Measurements from ENCODE around the gene NRXN2. TPM values are rescaled to one million over a fixed set of nuclear protein-coding genes. Genes with fewer than 3 reads are reported as not detected.

NRXN2 gene
- total and polyA plus RNA-seq, 2 of the 13 experiments (the other 11 are each of a cell fraction or from before 2014, with no cell fraction given), result not detected

DNA sequence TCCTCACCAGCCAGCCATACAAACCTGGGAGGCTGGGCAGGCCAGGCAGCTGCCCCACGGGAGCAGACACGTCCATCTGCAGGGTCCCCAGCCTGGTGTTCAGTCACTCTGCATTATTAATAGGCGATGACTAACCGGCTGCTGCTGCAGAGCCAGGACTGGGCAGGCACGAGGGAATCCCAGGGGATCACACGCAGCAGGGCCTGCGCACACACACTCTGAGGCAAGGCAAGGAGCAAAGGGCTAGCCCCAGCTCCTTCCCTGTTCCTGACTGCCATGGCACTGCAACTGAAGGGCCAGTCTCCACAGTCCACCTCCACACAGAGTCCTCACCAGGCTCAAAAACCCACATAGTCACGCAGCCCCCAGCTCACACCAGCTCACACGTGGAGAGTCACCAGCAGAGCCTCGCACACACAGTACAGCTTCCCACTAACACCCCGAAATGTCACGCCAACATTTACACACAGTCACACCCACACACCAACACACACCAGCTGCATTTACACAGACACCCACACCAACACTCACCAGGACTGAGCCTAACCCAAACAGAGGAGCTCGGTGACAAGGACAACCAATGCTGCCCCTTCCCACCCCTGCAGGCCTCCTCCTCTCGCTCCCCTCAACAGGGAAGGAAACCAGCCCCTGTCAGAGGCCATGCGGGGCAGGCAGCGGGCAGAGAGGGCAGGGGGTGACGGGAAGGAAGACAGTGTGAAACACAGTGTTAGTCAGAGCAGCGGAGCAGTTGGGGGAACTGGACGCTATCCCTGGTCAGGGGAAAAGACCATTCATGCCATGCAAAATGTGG is 47.3 kb downstream of the NRXN2 start:
- H3K27me3 ChIP-seq (ENCODE audit: control insufficient read depth in 1 of 2, insufficient read depth in 2 of 2, low read length in 2 of 2), result peaks cover 10 to 76% of the 10 kb centered on the region in 2 experiments
- POLR2A ChIA-PET, result no interaction called here
- CTCF ChIA-PET (ENCODE audit: low intra/inter-chr PET ratio, low total read pairs), result no interaction called here
- TF ChIP-seq, protein P1, sequence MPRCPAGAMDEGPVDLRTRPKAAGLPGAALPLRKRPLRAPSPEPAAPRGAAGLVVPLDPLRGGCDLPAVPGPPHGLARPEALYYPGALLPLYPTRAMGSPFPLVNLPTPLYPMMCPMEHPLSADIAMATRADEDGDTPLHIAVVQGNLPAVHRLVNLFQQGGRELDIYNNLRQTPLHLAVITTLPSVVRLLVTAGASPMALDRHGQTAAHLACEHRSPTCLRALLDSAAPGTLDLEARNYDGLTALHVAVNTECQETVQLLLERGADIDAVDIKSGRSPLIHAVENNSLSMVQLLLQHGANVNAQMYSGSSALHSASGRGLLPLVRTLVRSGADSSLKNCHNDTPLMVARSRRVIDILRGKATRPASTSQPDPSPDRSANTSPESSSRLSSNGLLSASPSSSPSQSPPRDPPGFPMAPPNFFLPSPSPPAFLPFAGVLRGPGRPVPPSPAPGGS (CRISPR knock-in tag; IDR thresholded peaks at IDR 0.05), result no peak
- no peak for TF ChIP-seq SATB2 (CRISPR knock-in tag; IDR thresholded peaks at IDR 0.05)
- no peak for TF ChIP-seq ASH2L (IDR thresholded peaks at IDR 0.05; ENCODE audit: insufficient read length, low read depth, low read length)
- TF ChIP-seq ZNF724P (CRISPR knock-in tag; IDR thresholded peaks at IDR 0.05; ENCODE audit: borderline replicate concordance), result no peak
- TF ChIP-seq ZNF224 (CRISPR knock-in tag; IDR thresholded peaks at IDR 0.05), result no peak
- no peak for TF ChIP-seq RNF2 (conservative IDR thresholded peaks at IDR 0.05; ENCODE audit: low read depth)
- TF ChIP-seq, protein P2, sequence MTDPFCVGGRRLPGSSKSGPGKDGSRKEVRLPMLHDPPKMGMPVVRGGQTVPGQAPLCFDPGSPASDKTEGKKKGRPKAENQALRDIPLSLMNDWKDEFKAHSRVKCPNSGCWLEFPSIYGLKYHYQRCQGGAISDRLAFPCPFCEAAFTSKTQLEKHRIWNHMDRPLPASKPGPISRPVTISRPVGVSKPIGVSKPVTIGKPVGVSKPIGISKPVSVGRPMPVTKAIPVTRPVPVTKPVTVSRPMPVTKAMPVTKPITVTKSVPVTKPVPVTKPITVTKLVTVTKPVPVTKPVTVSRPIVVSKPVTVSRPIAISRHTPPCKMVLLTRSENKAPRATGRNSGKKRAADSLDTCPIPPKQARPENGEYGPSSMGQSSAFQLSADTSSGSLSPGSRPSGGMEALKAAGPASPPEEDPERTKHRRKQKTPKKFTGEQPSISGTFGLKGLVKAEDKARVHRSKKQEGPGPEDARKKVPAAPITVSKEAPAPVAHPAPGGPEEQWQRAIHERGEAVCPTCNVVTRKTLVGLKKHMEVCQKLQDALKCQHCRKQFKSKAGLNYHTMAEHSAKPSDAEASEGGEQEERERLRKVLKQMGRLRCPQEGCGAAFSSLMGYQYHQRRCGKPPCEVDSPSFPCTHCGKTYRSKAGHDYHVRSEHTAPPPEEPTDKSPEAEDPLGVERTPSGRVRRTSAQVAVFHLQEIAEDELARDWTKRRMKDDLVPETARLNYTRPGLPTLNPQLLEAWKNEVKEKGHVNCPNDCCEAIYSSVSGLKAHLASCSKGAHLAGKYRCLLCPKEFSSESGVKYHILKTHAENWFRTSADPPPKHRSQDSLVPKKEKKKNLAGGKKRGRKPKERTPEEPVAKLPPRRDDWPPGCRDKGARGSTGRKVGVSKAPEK (CRISPR knock-in tag; IDR thresholded peaks at IDR 0.05; ENCODE audit: borderline replicate concordance), result no peak
- TF ChIP-seq, protein P3, sequence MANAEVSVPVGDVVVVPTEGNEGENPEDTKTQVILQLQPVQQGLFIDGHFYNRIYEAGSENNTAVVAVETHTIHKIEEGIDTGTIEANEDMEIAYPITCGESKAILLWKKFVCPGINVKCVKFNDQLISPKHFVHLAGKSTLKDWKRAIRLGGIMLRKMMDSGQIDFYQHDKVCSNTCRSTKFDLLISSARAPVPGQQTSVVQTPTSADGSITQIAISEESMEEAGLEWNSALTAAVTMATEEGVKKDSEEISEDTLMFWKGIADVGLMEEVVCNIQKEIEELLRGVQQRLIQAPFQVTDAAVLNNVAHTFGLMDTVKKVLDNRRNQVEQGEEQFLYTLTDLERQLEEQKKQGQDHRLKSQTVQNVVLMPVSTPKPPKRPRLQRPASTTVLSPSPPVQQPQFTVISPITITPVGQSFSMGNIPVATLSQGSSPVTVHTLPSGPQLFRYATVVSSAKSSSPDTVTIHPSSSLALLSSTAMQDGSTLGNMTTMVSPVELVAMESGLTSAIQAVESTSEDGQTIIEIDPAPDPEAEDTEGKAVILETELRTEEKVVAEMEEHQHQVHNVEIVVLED (CRISPR knock-in tag; IDR thresholded peaks at IDR 0.05; ENCODE audit: borderline replicate concordance), result no peak
- TF ChIP-seq, protein P4, sequence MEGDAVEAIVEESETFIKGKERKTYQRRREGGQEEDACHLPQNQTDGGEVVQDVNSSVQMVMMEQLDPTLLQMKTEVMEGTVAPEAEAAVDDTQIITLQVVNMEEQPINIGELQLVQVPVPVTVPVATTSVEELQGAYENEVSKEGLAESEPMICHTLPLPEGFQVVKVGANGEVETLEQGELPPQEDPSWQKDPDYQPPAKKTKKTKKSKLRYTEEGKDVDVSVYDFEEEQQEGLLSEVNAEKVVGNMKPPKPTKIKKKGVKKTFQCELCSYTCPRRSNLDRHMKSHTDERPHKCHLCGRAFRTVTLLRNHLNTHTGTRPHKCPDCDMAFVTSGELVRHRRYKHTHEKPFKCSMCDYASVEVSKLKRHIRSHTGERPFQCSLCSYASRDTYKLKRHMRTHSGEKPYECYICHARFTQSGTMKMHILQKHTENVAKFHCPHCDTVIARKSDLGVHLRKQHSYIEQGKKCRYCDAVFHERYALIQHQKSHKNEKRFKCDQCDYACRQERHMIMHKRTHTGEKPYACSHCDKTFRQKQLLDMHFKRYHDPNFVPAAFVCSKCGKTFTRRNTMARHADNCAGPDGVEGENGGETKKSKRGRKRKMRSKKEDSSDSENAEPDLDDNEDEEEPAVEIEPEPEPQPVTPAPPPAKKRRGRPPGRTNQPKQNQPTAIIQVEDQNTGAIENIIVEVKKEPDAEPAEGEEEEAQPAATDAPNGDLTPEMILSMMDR (CRISPR knock-in tag; IDR thresholded peaks at IDR 0.05), result no peak
- TF ChIP-seq, protein P5, sequence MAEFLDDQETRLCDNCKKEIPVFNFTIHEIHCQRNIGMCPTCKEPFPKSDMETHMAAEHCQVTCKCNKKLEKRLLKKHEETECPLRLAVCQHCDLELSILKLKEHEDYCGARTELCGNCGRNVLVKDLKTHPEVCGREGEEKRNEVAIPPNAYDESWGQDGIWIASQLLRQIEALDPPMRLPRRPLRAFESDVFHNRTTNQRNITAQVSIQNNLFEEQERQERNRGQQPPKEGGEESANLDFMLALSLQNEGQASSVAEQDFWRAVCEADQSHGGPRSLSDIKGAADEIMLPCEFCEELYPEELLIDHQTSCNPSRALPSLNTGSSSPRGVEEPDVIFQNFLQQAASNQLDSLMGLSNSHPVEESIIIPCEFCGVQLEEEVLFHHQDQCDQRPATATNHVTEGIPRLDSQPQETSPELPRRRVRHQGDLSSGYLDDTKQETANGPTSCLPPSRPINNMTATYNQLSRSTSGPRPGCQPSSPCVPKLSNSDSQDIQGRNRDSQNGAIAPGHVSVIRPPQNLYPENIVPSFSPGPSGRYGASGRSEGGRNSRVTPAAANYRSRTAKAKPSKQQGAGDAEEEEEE (CRISPR knock-in tag; IDR thresholded peaks at IDR 0.05; ENCODE audit: borderline replicate concordance), result no peak

More for the DNA sequence above, 47.3 kb downstream of the NRXN2 start:
- WGBS (ENCODE audit: low lambda C conversion rate), result 29% methylated on average over 11 of the region's 19 CpGs
- intact Hi-C loops (cut with micrococcal nuclease; ENCODE audit: unreplicated experiment), result no loop called here
- in situ Hi-C loops (cut with HindIII; ENCODE audit: extremely low pct_ligation_motif_present, low pct_unique_long_range_greater_than_20kb), result loop anchor here (5.0 kb wide), 1 partner anchor 62 kb away; no protein-coding TSS in a partner anchor
- H3K79me2 ChIP-seq (ENCODE audit: insufficient read depth, low read length), result no peaks in the 10 kb centered on the region
- H2AFZ ChIP-seq (ENCODE audit: low read length), result no peak overlapping the region
- no peak overlapping the region for H3K4me3 ChIP-seq (replicated peaks in 1 of 3; ENCODE audit: insufficient read depth in 1 of 3, low read depth in 2 of 3, low read length in 3 of 3)
- ATAC-seq (peak; percentile 48; the same call in 2 of the 3 replicates), FAIRE-seq (no peak), DNase-seq (ENCODE audit: low spot score) (no peak)
- H3K27ac ChIP-seq (ENCODE audit: extremely low read length, insufficient read depth, low read length), result no peak overlapping the region
- BruUV-seq (replicated peaks), result no TSS peak
- H4K20me1 ChIP-seq (ENCODE audit: insufficient read depth, low read length), result no peaks in the 10 kb centered on the region
- no peak overlapping the region for H3K9ac ChIP-seq (ENCODE audit: insufficient read depth, low read depth, low read length)
- no peaks in the 10 kb centered on the region for H3K36me3 ChIP-seq (replicated peaks in 1 of 2; ENCODE audit: control insufficient read depth in 1 of 2, insufficient read depth in 2 of 2, low read length in 2 of 2)
- H3K4me2 ChIP-seq (ENCODE audit: low read depth, low read length), result no peak overlapping the region
- no peaks in the 10 kb centered on the region for H3K9me3 ChIP-seq (ENCODE audit: low read length)
- peaks cover 11% of the 10 kb centered on the region; the same call in 1 of the 2 replicates for H3K4me1 ChIP-seq (ENCODE audit: insufficient read depth, low read length)
